Ovary (tissue), 3 donors: ENCODE measurements around the gene SEPTIN5.

ENCODE experiments used
- CTCF ChIP-seq, 3 donors: fragments of 450-650 bp in 2 of 3; fragments of 200-600 bp in 1 of 3; IDR thresholded peaks; one replicate each; pipeline versions ENCODE4 v1.5.1 to v1.8.0; 2016 to 2022; ENCODE audit warnings: antibody characterized with exemption in 3 of 3, mild to moderate bottlenecking in 1 of 3
- EP300 ChIP-seq: sonication (generic); formaldehyde crosslinking; IDR thresholded peaks from one replicate; pipeline ENCODE4 v1.6.1; 2017; ENCODE audit warnings: antibody characterized with exemption
- POLR2A ChIP-seq: fragments of 450-650 bp; IDR thresholded peaks from one replicate; pipeline ENCODE4 v1.6.1; 2017; ENCODE audit warnings: antibody characterized with exemption, mild to moderate bottlenecking, moderate library complexity
- donor health status: DM: no; HTN: no; CAD: no.

- TF ChIP-seq CTCF (IDR thresholded peaks at IDR 0.05) (no peak), POLR2A (no peak), EP300 (no peak)
Observed at GRCh38 chr22:19710020-19710768, 4.1 kb upstream of the SEPTIN5 start.
